GM15510 (cell line): ENCODE results near the gene B3GAT2.

Source experiments
- POLR2A ChIP-seq: IDR thresholded peaks from 3 replicates; pipeline ENCODE4 v1.6.1; 2011; ENCODE audit warnings: borderline replicate concordance; ENCODE audit not compliant: insufficient read length; ENCODE audit errors: extremely low read depth

Gene B3GAT2

DNA sequence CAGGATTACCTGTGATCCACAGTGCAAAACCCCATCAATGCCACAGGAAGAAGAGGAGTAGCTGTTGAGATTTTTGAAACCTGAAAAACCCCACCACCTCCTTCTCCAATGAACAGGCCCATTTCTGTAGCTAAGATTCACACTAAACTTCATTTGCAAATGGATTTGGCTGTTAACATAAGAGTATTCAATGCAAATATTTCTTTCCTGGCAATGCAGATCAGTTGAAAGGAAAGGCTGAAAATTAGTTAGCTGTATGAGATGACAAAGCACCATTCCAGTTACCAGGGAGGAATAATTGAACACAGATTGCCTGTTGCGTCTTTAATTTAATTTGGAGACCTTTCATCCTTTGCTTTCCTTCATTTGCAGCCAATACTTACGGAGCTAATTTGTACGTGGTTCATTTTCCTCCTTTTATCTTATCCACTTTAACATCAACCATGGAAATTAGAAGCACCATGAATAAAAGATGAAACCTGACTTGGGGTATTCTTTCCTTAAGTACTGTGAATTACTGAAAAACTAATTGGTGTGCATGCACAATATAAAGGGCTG is 4.2 kb downstream of the B3GAT2 start:
- TF ChIP-seq POLR2A = no peak

DNA sequence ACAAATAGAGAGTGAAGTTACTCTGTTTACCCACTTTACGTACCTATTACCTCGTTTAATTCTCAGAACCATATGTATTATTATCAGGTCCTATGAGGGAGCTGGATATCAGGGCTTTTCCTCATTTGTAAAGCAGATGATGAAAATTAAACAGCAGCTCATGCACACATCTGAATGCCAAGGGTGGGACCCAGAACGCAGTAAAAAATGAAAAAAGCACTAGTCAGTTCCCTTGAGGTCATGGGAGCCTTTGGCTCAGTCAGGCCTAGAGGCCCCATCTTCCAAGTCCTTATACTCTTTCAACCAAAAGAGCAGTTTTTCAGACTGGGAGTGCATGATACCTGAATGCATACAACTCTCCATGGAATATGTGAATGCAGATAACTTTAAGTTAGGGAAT is 23.0 kb downstream of the B3GAT2 start:
- TF ChIP-seq POLR2A = no peak

DNA sequence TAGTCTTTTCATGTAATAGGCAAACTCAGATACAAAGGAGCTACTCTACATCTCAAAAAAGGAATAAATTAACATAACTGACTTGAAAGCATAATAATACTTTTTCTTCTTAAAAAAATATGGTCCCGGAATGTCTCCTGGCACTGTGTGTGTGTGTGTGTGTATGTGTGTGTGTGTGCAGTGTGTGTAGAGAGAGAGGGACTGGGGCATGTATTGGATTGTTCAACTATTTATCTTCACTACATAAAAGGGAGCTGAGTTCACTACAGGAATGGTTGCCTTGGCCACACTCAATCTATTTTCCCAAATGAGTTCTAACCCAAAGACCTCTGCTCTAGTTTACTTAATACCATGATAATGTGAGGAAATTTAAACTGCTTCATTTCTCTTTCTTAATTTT is 51.1 kb downstream of the B3GAT2 start:
- no peak for TF ChIP-seq POLR2A

DNA sequence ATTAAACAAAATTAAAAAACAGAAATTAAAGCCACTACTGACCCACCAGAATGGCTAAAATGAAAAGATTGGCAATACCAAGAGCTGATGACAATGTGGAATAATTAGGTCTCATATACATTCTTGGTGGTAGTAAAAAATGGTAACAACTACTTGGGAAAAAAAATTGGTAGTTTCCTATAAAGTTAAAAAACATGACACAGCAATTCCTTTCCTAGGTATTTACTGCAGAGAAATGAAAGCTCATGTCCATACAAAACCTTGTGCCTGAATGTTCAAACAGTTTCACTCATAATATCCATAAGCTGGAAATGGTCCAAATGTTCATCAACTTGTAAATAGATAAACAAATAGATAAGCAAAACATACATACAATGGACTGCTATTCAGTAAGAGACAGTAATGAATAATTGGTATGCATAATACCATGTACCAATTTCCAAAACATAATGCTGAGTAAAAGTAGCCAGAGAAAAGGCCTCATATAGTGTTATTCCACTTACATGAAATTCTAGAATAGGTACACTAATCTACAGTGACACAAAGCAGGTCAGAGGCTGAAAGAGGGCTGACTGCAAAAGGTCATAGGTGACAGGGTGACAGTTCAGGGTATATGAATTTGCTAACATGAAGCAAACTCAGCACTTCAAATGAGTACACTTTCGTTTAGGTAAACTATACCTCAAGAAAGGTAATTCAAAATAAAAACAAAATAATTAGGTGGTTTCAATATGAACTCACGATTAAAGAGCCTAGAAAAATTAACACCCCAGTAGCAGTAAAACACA is 53.0 kb downstream of the B3GAT2 start:
- no peak for TF ChIP-seq POLR2A

DNA sequence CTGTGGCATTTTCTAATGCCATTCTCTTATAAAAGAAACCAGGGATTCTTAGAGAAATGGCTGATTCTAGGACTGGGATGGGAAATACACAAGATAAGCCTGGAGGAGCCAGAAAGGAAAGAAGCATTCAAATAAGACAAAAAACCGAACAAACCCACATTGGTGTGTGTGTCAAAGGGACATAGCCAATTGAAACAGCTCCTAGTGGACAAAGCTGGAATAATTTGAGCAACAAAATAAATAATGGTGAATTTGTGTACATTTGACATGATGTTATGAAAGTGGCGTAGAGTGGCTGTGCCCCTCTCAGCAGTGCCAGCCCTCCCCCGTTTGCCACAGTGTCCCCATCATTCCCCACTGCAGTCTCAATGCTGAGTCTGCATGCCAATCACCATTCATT is 55.5 kb downstream of the B3GAT2 start:
- no peak for TF ChIP-seq POLR2A

DNA sequence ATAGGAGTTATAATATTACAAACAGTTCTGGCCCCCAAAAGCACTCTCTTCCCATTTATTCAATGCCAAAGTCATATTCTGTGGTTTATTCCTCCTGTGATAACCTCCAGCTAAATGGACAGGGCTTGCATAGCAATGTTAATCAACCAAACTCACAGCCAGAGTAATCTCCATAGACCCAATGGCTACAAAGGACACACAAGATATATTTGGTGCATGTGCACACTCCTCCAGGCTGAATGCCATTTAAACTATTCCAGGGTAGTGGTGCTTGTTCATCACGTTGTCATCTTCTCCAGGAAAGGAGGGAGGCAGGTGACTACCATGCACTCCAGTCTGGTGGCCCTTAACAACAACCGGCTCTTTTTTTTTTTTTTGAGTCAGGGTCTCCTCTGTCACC is 56.8 kb downstream of the B3GAT2 start:
- no peak for TF ChIP-seq POLR2A

DNA sequence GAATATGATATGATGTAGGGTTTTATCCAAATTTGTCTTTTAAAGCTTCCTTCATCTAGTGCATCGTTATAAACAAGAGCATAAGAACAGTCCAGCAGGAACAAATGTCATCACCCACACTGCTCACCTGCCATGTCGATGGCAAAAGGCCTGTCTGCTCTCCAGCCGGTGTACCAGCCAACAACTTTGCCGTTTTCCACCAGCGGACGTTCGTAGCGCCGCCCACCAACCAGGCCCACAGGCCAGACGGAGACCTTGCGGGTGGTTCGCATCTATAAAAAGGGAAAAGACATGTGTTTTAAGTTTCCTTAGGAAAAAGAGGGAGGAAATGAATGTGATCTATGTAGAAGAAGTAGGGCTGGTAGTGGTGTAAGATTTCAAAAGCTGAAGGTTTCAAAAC is 62.9 kb downstream of the B3GAT2 start:
- no peak for TF ChIP-seq POLR2A

DNA sequence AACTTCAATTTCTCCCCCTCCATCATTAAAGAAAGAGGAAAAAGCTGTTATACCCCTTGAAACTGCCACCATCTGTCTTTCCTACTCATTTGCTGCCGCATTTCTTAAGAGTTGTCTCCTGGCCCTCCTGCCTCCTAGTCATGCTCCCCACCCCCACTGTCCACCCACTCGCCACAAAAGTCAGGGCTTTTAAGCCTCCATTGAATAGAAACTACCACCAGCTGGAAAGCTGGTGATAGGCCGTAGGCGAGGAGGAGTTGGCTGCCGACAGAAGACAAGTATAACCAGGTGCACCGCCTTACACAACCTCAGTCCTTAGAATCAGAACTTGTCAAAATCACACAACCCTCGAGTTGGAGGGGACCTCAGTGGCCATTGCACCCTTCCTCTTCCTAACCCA is 67.6 kb downstream of the B3GAT2 start:
- no peak for TF ChIP-seq POLR2A

DNA sequence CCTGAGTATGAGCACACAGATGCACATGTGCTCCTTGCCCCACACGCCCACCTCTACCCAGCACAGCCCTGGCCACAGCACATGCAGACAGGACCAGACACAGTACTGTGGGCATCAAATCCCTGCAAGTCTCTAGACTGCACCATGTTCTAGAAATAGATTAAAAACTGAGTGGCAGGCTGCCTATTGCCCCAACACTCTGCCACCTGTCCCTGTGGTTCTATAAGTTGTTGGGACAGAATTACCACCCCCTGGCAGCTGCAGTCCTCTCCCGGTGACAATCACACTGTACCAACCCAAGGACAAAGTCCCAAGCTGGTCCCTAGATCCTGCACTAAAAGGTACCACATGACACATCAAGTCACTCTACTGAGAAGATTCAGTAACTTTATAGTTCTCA is 70.2 kb downstream of the B3GAT2 start:
- TF ChIP-seq POLR2A = no peak

DNA sequence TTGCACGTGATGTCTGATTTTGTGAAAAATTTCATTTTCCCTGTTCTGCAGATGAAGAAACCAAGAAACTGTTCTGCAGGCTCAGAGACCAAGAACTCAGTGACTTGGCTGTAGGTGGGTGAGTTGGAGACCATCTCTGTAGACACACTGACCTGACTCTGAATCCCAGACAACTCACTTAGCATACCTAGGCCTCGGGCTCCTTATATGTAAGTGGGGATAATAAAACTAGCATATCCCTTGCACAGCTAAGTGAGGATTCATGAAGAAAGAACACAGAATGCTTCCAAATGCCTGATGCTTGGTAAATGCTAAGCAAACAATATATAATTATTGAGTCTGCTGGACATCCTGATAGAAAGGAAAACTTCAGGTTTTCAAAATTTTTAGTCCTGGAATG is 70.8 kb downstream of the B3GAT2 start:
- no peak for TF ChIP-seq POLR2A

DNA sequence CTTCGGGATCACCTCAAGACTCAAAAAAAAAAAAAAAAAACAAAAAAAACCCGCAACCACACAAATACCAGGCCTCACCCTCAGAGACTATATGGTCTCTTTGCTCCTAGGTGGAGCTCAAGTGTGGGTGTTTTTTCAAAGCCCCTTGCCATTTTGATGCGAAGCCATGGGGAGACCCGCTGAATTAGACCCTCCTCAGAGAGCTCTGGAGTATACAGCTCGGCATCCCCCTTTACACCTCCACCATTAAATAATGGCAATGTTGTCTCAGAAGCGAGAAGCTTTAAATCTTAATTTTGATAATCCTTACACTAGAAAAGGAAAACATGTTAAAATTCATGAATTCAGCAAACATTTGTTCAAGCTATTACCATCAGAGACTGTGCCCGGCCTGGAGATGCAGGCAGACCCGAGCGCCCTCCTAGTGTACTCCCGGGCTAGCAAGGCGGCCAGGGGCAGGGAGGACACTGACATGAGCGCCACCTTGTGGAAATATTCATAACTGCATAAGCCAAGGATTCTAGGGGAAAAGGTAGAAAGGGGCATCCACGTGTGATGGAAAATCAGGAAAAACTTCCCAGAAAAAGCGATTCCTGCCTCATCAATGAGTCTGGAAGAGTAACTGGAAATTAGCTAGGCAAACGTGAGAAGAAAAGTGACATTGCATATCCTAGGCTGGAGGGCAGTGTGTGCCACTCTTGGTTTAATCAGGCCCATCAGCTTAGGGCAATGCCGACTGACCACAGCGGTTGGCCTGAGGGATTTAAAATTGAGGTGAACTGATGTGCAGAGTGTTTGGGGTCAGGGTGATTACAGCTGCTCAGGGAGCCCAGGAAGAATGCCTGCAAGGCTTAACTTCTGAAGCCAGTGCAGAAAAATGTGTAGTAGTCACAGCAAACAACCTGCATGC is 72.5 kb downstream of the B3GAT2 start:
- no peak for TF ChIP-seq POLR2A

DNA sequence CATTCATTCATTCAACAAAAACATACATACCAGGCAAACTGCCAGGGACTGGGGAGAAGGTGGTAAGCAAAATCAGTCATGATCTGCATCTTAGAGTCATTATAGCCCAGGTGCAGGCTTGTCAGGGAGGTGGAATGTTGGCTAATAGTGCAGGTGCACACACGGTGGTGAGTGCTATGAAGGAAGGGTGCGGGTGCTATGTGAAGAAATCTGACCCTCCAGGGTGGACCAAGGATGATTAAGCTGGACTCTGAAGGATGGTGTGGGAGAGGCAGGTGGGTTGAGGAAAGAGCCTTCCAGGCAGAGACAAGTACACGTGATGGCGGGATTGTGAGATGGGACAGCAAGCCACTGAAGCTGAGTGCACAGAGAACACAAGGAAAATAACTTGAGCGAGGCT is 77.4 kb downstream of the B3GAT2 start:
- TF ChIP-seq POLR2A = no peak

DNA sequence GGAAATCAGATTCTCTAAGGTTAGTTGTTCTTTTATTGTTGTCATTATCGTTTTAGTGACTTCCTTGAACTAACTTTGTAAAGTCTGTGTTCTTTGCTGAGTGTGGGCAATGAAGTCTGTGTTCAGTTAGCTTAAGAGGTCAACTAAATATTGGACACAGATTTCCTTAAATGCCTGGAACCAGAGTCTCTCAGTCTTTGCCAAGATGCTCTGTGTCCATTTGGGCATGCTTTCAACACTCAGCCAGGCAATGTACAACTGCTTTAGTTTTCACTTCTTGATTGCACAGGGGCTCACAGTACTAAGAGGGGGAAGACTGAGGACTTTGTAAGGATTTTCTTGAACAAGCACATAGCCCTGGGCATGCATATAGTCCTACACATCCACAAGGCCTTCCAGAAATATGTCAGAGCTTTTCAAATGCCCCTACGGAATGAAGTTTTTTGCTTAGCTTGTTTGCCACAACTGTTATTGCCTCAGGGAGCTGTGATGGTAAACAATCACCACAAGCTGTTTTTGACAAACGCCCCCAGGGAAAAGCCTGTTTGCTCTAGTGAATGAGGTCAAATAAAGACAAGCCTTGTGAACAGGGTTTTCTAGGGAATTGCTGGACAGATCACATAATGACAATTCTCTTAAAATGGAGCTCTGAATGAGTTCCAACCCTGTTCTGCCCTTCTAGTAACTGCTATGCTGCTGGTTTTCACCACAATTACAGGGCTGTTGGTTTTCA is 82.5 kb downstream of the B3GAT2 start:
- TF ChIP-seq POLR2A = no peak

DNA sequence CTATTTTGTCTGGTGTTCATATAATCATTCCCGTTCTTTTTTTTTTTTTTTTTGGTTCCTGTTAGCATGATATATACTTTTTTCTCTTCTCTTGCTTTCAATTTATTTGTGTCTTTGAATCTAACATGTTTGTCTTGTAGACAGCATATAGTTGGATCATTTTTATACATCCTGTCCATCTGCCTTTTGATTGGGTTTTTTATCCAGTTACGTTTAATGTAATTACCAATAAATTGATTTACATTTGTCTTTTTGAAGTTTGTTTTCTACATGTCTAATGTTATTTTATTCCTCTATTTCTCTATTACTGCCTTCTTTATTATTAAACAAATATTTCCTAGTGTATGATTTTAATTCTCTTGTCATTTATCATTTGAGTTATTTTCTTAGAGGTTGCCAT is 84.4 kb downstream of the B3GAT2 start:
- no peak for TF ChIP-seq POLR2A

DNA sequence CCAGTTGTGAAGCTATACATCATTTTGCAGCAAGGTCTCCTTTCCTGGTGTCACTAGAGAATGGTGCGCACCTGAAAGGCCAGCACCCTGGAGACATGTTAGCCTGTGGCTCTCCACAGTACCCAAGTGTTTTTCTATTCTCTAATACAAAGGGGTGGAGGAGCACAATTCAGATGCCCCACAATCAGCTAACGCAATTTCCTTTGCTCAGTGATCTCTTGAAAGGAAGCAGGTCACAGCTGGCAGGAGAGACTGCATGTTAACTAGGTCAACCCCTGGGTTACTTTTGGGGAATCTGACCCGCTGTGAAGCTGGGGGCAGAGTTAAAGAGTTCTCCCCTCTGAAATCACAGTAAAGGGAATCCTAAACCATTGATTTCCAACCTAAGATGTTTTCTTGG is 92.5 kb downstream of the B3GAT2 start:
- no peak for TF ChIP-seq POLR2A
